Psoas muscle (tissue), 8 donors: ENCODE data around the gene SLC22A3. TPM values are rescaled to one million over a fixed set of nuclear protein-coding genes. Genes with fewer than 3 reads are reported as not detected.

Experiments
- ATAC-seq, 4 donors: fragments of 200-7000 bp; cut with Tn5 transposase; one replicate each; pipeline ENCODE4 v1.9.1; 2020; ENCODE audit warnings: moderate library complexity in 3 of 4, mild to moderate bottlenecking in 2 of 4
- DNase-seq, 2 donors: peaks; one replicate each; pipeline ENCODE4 v3.0.0-alpha.2; 2020
- H3K27ac ChIP-seq: fragments of 200-600 bp; one replicate; pipeline ENCODE4 v1.8.0; 2022
- H3K27me3 ChIP-seq, 3 donors: fragments of 200-600 bp in 1 of 3; one replicate each; pipeline versions ENCODE4 v1.6.1 to v1.8.0; 2013 to 2022; ENCODE audit warnings: low read length in 2 of 3, mild to moderate bottlenecking in 2 of 3, moderate library complexity in 1 of 3; ENCODE audit not compliant: insufficient read depth in 3 of 3
- H3K36me3 ChIP-seq, 2 donors: fragments of 200-600 bp in 1 of 2; one replicate each; pipeline versions ENCODE4 v1.6.1 to v1.8.0; 2013 to 2022; ENCODE audit warnings: low read depth in 1 of 2, mild to moderate bottlenecking in 1 of 2, moderate library complexity in 1 of 2; ENCODE audit not compliant: insufficient read depth in 1 of 2
- H3K4me1 ChIP-seq: fragments of 200-600 bp; one replicate; pipeline ENCODE4 v1.8.0; 2022
- H3K4me3 ChIP-seq: fragments of 200-600 bp; one replicate; pipeline ENCODE4 v1.8.0; 2022; ENCODE audit warnings: mild to moderate bottlenecking
- H3K9me3 ChIP-seq: fragments of 200-600 bp; one replicate; pipeline ENCODE4 v1.8.0; 2022
- CTCF ChIP-seq: fragments of 200-600 bp; IDR thresholded peaks from one replicate; pipeline ENCODE4 v1.8.0; 2022; ENCODE audit warnings: antibody characterized with exemption
- WGBS, 3 donors: extraction: QIAGEN DNeasy Blood & Tissue Kit; methylation state at CpG; one replicate each; pipeline versions ENCODE4 v1.1.6 to v1.1.7; 2013; 5-methylcytosine and 5-hydroxymethylcytosine counted together
- intact Hi-C, 2 donors: fragments of 100-400 bp; cut with DNase I; formaldehyde crosslinking; loops; one replicate each; pipeline versions ENCODE4 v1.11.0 to v1.14.2; 2022
- polyA plus RNA-seq, 3 donors: library from polyadenylated mRNA; stranded (reverse); fragments of 200-250 nt; gene quantifications; one replicate each; pipeline ENCODE4 v1.2.3, GENCODE V29; 2013
- total RNA-seq, 4 donors: library from RNA; stranded (reverse); fragmentation: NEBNext Ultra II Directional in 2 of 4; extraction: Animal tissue kit (Norgen Biotek cat#: 25700) in 2 of 4; gene quantifications; one replicate each; pipeline versions ENCODE4 v1.2.1 to v1.2.4, GENCODE V29; 2021 to 2023
- donor health status: healthy with polysubstance abuse.
- donor health status: DM: no; HTN: no; CAD: no; lungs with moderate emphysema.
- donor health status: Bipolar disorder and iron deficiency.
- donor health status: healthy.
- donor health status: DM: yes; HTN: yes; CAD: no.
- donor health status: DM: no; HTN: no; CAD: no.
- donor health status: DM: no; HTN: no; CAD: no.
- donor health status: DM: yes; HTN: yes; CAD: no.

SLC22A3 gene
- total and polyA plus RNA-seq, 7 donors = 43.7 to 121 (median 49.5) TPM

- Histone ChIP-seq H3K4me1 (peaks cover 18% of the 10 kb centered on the region), H3K9me3 (no peaks in the 10 kb centered on the region), H3K4me3 (no peak overlapping the region), H3K27ac (peak overlapping the region; percentile 3), H3K27me3 (peaks cover 0 to 8% (median 0%) of the 10 kb centered on the region in 3 donors), H3K36me3 (no peaks in the 10 kb centered on the region)
- TF ChIP-seq CTCF = no peak
- ATAC-seq (peak in 2 of 4 donors; percentile 12 to 27), DNase-seq (no peak)
- intact Hi-C loops = no loop called here
- WGBS, 3 donors = 56 to 65% (median 59%) methylated on average over 9 of the region's 9 CpGs
Observed at GRCh38 chr6:160358225-160359119, 10.3 kb downstream of the SLC22A3 start.

DNA sequence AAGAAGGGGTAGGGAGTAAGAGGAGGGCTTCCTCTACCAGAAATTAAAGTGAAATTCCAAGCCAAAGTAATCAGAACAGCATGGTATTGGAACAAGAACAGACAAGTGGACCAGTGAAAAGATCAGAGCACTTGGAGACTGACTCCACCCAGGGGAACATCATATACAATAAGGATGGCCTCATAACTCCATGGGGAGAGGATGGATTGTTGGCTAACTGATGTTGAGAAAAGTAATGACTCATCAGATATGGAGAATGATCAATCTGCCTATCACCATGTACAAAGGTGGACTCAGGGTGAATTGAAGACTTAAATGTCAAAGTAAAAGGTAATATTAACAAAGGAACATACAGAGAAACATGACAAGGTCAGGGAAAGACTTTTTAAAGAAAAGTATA lies 12.8 kb downstream of the SLC22A3 start:
- ATAC-seq = no peak
- peaks cover 18% of the 10 kb centered on the region for H3K4me1 ChIP-seq
- H3K9me3 ChIP-seq = no peaks in the 10 kb centered on the region
- no peak overlapping the region for H3K4me3 ChIP-seq
- H3K27me3 ChIP-seq = peaks cover 0 to 5% (median 0%) of the 10 kb centered on the region in 3 donors
- H3K36me3 ChIP-seq = no peaks in the 10 kb centered on the region
- intact Hi-C loops = no loop called here
- no peak overlapping the region for H3K27ac ChIP-seq
- no peak for DNase-seq
- no peak for TF ChIP-seq CTCF

DNA sequence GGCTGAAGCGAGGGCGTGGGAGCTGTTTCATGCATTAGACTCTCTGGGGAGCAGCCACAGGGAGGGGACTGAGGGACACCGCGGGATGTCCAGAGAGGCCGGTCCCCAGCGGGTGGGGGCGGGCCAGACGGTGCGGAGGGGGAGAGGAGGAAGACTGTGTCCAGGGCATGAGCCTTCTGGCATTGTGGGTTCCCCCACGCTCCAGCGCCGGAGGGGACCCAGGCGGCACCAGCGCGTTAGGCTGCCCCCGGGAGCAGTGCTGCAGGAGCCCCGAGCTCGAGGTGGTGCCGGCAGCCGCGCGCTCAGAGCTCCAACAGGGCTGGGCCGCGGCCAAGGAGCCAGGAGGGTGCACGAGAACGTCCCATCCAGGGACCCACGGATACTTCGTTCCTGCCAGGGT lies 14.4 kb downstream of the SLC22A3 start:
- peak overlapping the region; percentile 15 for H3K4me3 ChIP-seq
- peaks cover 11% of the 10 kb centered on the region for H3K4me1 ChIP-seq
- H3K27me3 ChIP-seq = no peaks in the 10 kb centered on the region
- intact Hi-C loops = no loop called here
- TF ChIP-seq CTCF = no peak
- WGBS, 3 donors = 78 to 85% (median 82%) methylated on average over 23 to 28 of the region's 28 CpGs
- no peak overlapping the region for H3K27ac ChIP-seq
- no peaks in the 10 kb centered on the region for H3K36me3 ChIP-seq
- no peaks in the 10 kb centered on the region for H3K9me3 ChIP-seq
- ATAC-seq (no peak), DNase-seq (no peak)

- Histone ChIP-seq H3K4me1 (peaks cover 4% of the 10 kb centered on the region), H3K36me3 (no peaks in the 10 kb centered on the region), H3K4me3 (no peak overlapping the region), H3K9me3 (no peaks in the 10 kb centered on the region), H3K27ac (no peak overlapping the region), H3K27me3 (no peaks in the 10 kb centered on the region)
- WGBS, 3 donors = 87 to 91% (median 88%) methylated on average over 29 to 30 of the region's 30 CpGs
- DNase-seq (no peak), ATAC-seq (no peak)
- no peak for TF ChIP-seq CTCF
- intact Hi-C loops = no loop called here
Observed at GRCh38 chr6:160363016-160363996, 15.1 kb downstream of the SLC22A3 start.
